GOT3 (cell line): ENCODE results near the gene RORC.
A peak's percentile ranks its signal among the peaks of the same experiment; 100 is the strongest.
"Not testable (repeated sequence)": the region's sequence is repeated elsewhere in the genome, so short reads cannot be mapped to it uniquely, and the experiment has no call there.

Experiments
- DNase-seq: peaks from one replicate; lab custom pipeline; 2025; ENCODE audit warnings: mixed read lengths; lab: John Stamatoyannopoulos, UW

RORC gene

GRCh38 chr1:151774256-151774922 is 57.2 kb downstream of the RORC start:
- DNase-seq = no peak

GRCh38 chr1:151773702-151774101 is 57.9 kb downstream of the RORC start:
- no peak for DNase-seq

- not testable (repeated sequence) for DNase-seq
These were observed 62.3 kb downstream of the RORC start for GRCh38 chr1:151769270-151769669.

GRCh38 chr1:151768351-151769066 is 63.1 kb downstream of the RORC start:
- DNase-seq = not testable (repeated sequence)

GRCh38 chr1:151763990-151764389 is 67.6 kb downstream of the RORC start:
- no peak for DNase-seq

GRCh38 chr1:151762941-151763921 is 68.4 kb downstream of the RORC start, which contains the start of gene MRPL9:
MRPL9 (minus strand) TSS chr1:151763496; CDS start chr1:151763479, 17 bp downstream.
- peak; percentile 64 for DNase-seq

GRCh38 chr1:151760597-151761385 is 70.8 kb downstream of the RORC start:
- DNase-seq = no peak

- no peak for DNase-seq
These were observed 72.4 kb downstream of the RORC start for GRCh38 chr1:151759241-151759640.

- no peak for DNase-seq
These were observed 75.3 kb downstream of the RORC start for GRCh38 chr1:151756291-151756690.
